Renal cortical epithelial cell (primary cell): ENCODE data around the gene FSD2. TPM values are rescaled to one million over a fixed set of nuclear protein-coding genes. Genes with fewer than 3 reads are reported as not detected.
"Not testable (repeated sequence)": the region's sequence is repeated elsewhere in the genome, so short reads cannot be mapped to it uniquely, and the experiment has no call there.

Experiments used
- DNase-seq: peaks from one replicate; pipeline ENCODE4 v3.0.0-alpha.2; 2011; ENCODE audit warnings: low read depth
- total RNA-seq: library from RNA; depleted of rRNA; stranded (reverse); fragments of >200 nt; gene quantifications from 2 replicates; pipeline ENCODE4 v1.2.3, GENCODE V29; 2014

FSD2 gene
- total RNA-seq, 1 donor from 2014 or later: not detected

GRCh38 chr15:82830427-82831173, 24.7 kb upstream of the FSD2 start:
- peak; percentile 38 for DNase-seq

- no peak for DNase-seq
Measured at GRCh38 chr15:82829234-82829633, 23.4 kb upstream of the FSD2 start.

GRCh38 chr15:82828075-82828474, 22.2 kb upstream of the FSD2 start:
- DNase-seq: peak; percentile 97

GRCh38 chr15:82823049-82823448, 17.2 kb upstream of the FSD2 start:
- DNase-seq: no peak

- DNase-seq: not testable (repeated sequence)
Measured at GRCh38 chr15:82821851-82822250, 16.0 kb upstream of the FSD2 start.

- peak; percentile 95 for DNase-seq
Measured at GRCh38 chr15:82821396-82821795, 15.5 kb upstream of the FSD2 start.

GRCh38 chr15:82820128-82820527, 14.3 kb upstream of the FSD2 start:
- DNase-seq: no peak

GRCh38 chr15:82812994-82813393, 7.1 kb upstream of the FSD2 start:
- no peak for DNase-seq

GRCh38 chr15:82810890-82811426, 5.1 kb upstream of the FSD2 start:
- DNase-seq: peak; percentile 61

- peak; percentile 69 for DNase-seq
Measured at GRCh38 chr15:82810061-82810889, 4.4 kb upstream of the FSD2 start.

GRCh38 chr15:82809308-82810060, 3.6 kb upstream of the FSD2 start, which contains the start of gene WHAMM:
Gene WHAMM (plus strand): TSS chr15:82809628. CDS start chr15:82809727, 99 bp downstream.
- peak; percentile 98 for DNase-seq

GRCh38 chr15:82808634-82809041, 2.8 kb upstream of the FSD2 start:
- DNase-seq: no peak

GRCh38 chr15:82807920-82808633, 2.2 kb upstream of the FSD2 start:
- DNase-seq: no peak

GRCh38 chr15:82804575-82804949, 1.3 kb downstream of the FSD2 start:
- DNase-seq: no peak

GRCh38 chr15:82803793-82804574, 1.9 kb downstream of the FSD2 start:
- DNase-seq: peak; percentile 58

- no peak for DNase-seq
Measured at GRCh38 chr15:82802497-82802896, 3.4 kb downstream of the FSD2 start.

GRCh38 chr15:82799183-82799841, 6.6 kb downstream of the FSD2 start:
- DNase-seq: no peak

- DNase-seq: no peak
Measured at GRCh38 chr15:82798531-82799166, 7.2 kb downstream of the FSD2 start.

- no peak for DNase-seq
Measured at GRCh38 chr15:82798104-82798503, 7.8 kb downstream of the FSD2 start.
